Activated T-cell treated with anti-CD3 and anti-CD28 coated beads for 4 hours (primary cell): Measurements from ENCODE around the gene DDX17.
A peak's percentile ranks its signal among the peaks of the same experiment; 100 is the strongest.

Experiments used
- DNase-seq: peaks from one replicate; pipeline ENCODE4 v3.0.0-alpha.2; 2020

The DDX17 gene

GRCh38 chr22:38506118-38506962 lies at the start of gene DDX17:
Gene DDX17 (minus strand): TSS chr22:38506311.
- peak; percentile 95 for DNase-seq

- DNase-seq, result no peak
Observed at GRCh38 chr22:38554281-38554680, 48.2 kb upstream of the DDX17 start.

GRCh38 chr22:38549101-38549894 lies 43.2 kb upstream of the DDX17 start:
- no peak for DNase-seq

GRCh38 chr22:38540701-38541100 lies 34.6 kb upstream of the DDX17 start:
- no peak for DNase-seq

- DNase-seq, result no peak
Observed at GRCh38 chr22:38531251-38531938, 25.3 kb upstream of the DDX17 start.

GRCh38 chr22:38524429-38524828 lies 18.3 kb upstream of the DDX17 start:
- no peak for DNase-seq

GRCh38 chr22:38523479-38523878 lies 17.4 kb upstream of the DDX17 start:
- DNase-seq, result no peak

GRCh38 chr22:38523029-38523428 lies 16.9 kb upstream of the DDX17 start:
- DNase-seq, result no peak

- DNase-seq, result no peak
Observed at GRCh38 chr22:38519453-38520250, 13.5 kb upstream of the DDX17 start.

- DNase-seq, result no peak
Observed at GRCh38 chr22:38518620-38519019, 12.5 kb upstream of the DDX17 start.

- no peak for DNase-seq
Observed at GRCh38 chr22:38513063-38513462, 7.0 kb upstream of the DDX17 start.

GRCh38 chr22:38510416-38510970 lies 4.4 kb upstream of the DDX17 start:
- DNase-seq, result no peak

GRCh38 chr22:38505541-38506117 lies 482 bp downstream of the DDX17 start:
- peak; percentile 43 for DNase-seq

GRCh38 chr22:38504731-38505540 lies 1.2 kb downstream of the DDX17 start:
- DNase-seq, result peak; percentile 28

- DNase-seq, result no peak
Observed at GRCh38 chr22:38503021-38503420, 3.1 kb downstream of the DDX17 start.

- DNase-seq, result no peak
Observed at GRCh38 chr22:38501797-38502672, 4.1 kb downstream of the DDX17 start.

GRCh38 chr22:38497869-38498268 lies 8.2 kb downstream of the DDX17 start:
- DNase-seq, result no peak

- DNase-seq, result no peak
Observed at GRCh38 chr22:38494939-38495338, 11.2 kb downstream of the DDX17 start.

- no peak for DNase-seq
Observed at GRCh38 chr22:38494498-38494897, 11.6 kb downstream of the DDX17 start.
